Measurements from ENCODE around the gene SLC13A3.

- TF ChIP-seq CTCF (IDR thresholded peaks at IDR 0.05; ENCODE audit: low read length), result no peak
- TF ChIP-seq EZH2 (IDR thresholded peaks at IDR 0.05; ENCODE audit: borderline replicate concordance, low read length), result no peak
These were observed 101.9 kb downstream of the SLC13A3 start for GRCh38 chr20:46549188-46549972.

All from OCI-LY1 (cell line).